MCF 10A (cell line): Measurements from ENCODE around the gene SLC9C1. TPM values are rescaled to one million over a fixed set of nuclear protein-coding genes. Genes with fewer than 3 reads are reported as not detected.
A peak's percentile ranks its signal among the peaks of the same experiment; 100 is the strongest.

Experiments used
- BruUV-seq: library from RNA; stranded (reverse); fragments of 400-500 nt; replicated peaks from 2 replicates; lab custom pipeline; 2021; lab: Mats Ljungman, UMichigan
- CTCF ChIA-PET: fragments of 300-600 bp; sonication (Branson Sonifier 250); formaldehyde crosslinking; extraction: SDS; loops from one replicate; lab custom pipeline; 2021; ENCODE audit warnings: antibody characterized with exemption, inconsistent platforms; lab: Yijun Ruan, JAX
- POLR2A ChIA-PET: fragments of 300-600, 350-650 bp; sonication (Branson Sonifier 250); formaldehyde crosslinking; extraction: SDS; loops from one replicate; lab custom pipeline; 2020; ENCODE audit warnings: antibody characterized with exemption, inconsistent platforms; lab: Yijun Ruan, JAX
- DNase-seq: peaks from one replicate; pipeline ENCODE4 v3.0.0-alpha.2; 2018; ENCODE audit not compliant: unreplicated experiment
- H3K27ac Mint-ChIP-seq: one replicate; pipeline ENCODE4 v1.8.0; 2022; ENCODE audit warnings: mild to moderate bottlenecking, low read depth, mixed read lengths; ENCODE audit not compliant: unreplicated experiment
- H3K27me3 Mint-ChIP-seq: one replicate; pipeline ENCODE4 v1.8.0; 2022; ENCODE audit warnings: mixed read lengths; ENCODE audit not compliant: insufficient read depth, unreplicated experiment
- H3K36me3 Mint-ChIP-seq: one replicate; pipeline ENCODE4 v1.8.0; 2022; ENCODE audit warnings: mild to moderate bottlenecking, moderate library complexity, mixed read lengths; ENCODE audit not compliant: insufficient read depth, unreplicated experiment
- H3K4me1 Mint-ChIP-seq: one replicate; pipeline ENCODE4 v1.8.0; 2022; ENCODE audit warnings: mixed read lengths; ENCODE audit not compliant: insufficient read depth, unreplicated experiment
- H3K4me3 Mint-ChIP-seq: one replicate; pipeline ENCODE4 v1.8.0; 2022; ENCODE audit warnings: mild to moderate bottlenecking, moderate library complexity, mixed read lengths; ENCODE audit not compliant: unreplicated experiment
- H3K9me3 Mint-ChIP-seq: one replicate; pipeline ENCODE4 v1.8.0; 2022; ENCODE audit warnings: mixed read lengths; ENCODE audit not compliant: unreplicated experiment
- intact Hi-C: fragments of 100-400 bp; cut with micrococcal nuclease; formaldehyde crosslinking; loops from 2 replicates; pipeline ENCODE4 v1.14.1; 2022
- total RNA-seq: library from RNA; stranded (reverse); gene quantifications from 2 replicates; pipeline ENCODE4 v1.2.3, GENCODE V29; 2022
- TF ChIP-seq, protein P1 (sequence below): fragments of 200-600 bp; IDR thresholded peaks from one replicate; pipeline ENCODE4 v1.8.0; 2022; ENCODE audit warnings: antibody characterized with exemption, mild to moderate bottlenecking; ENCODE audit not compliant: unreplicated experiment

The SLC9C1 gene
- total RNA-seq, 1 experiment from 2014 or later: not detected

DNA sequence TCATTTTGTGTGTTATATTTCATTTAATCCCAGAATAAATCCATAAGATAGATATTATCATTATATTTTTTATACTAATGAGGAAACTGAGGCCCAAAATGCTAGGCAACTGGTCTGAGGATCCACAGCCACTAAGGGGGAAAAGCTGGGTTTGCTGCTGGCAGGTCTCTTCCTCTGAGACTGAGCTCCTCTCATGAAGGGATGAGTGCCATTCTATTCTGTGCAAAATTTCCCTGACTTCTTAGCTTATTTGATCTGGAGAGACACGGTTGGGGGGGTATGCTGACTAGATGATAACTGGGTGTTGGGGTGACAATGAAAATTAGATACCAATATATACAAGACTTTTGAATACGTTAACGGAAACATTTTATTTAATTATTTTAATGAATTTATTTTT, 162.9 kb downstream of the SLC9C1 start:
- ChIA-PET POLR2A (interaction anchor here (0.5 to 0.9 kb wide), 2 partner anchors 11 to 162 kb away, joined by 3 read pairs; no protein-coding TSS in a partner anchor), CTCF (interaction anchor here (1.1 to 5.8 kb wide), 2 partner anchors 16 to 20 kb away, joined by 3 to 42 read pairs; no protein-coding TSS in a partner anchor)
- TF ChIP-seq, protein P1, sequence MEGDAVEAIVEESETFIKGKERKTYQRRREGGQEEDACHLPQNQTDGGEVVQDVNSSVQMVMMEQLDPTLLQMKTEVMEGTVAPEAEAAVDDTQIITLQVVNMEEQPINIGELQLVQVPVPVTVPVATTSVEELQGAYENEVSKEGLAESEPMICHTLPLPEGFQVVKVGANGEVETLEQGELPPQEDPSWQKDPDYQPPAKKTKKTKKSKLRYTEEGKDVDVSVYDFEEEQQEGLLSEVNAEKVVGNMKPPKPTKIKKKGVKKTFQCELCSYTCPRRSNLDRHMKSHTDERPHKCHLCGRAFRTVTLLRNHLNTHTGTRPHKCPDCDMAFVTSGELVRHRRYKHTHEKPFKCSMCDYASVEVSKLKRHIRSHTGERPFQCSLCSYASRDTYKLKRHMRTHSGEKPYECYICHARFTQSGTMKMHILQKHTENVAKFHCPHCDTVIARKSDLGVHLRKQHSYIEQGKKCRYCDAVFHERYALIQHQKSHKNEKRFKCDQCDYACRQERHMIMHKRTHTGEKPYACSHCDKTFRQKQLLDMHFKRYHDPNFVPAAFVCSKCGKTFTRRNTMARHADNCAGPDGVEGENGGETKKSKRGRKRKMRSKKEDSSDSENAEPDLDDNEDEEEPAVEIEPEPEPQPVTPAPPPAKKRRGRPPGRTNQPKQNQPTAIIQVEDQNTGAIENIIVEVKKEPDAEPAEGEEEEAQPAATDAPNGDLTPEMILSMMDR: no peak
- Mint-ChIP-seq H3K4me1 (peaks cover 45% of the 10 kb centered on the region), H3K9me3 (no peaks in the 10 kb centered on the region), H3K27me3 (no peaks in the 10 kb centered on the region), H3K36me3 (no peaks in the 10 kb centered on the region), H3K4me3 (no peak overlapping the region), H3K27ac (no peak overlapping the region)
- intact Hi-C loops: no loop called here
- DNase-seq: no peak
- no TSS peak for BruUV-seq

DNA sequence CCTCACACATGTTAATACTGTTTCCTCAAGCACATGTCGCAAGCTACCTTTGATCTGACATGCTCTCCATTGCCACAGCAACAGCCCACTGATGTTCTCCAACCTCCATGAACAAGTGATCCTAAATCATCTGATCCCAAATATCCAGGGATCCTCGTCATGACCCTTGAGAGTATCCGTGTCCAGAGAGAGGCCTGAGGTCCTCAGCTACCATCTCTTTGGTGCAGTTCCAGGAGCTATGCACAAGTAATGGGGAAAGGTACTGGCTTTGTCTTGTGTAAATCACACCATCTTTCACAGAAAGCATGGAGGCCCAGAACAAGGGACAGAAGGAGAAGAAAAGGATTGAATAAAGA, 163.4 kb downstream of the SLC9C1 start:
- Mint-ChIP-seq H3K4me3 (no peak overlapping the region), H3K4me1 (peaks cover 45% of the 10 kb centered on the region), H3K27me3 (no peaks in the 10 kb centered on the region), H3K9me3 (no peaks in the 10 kb centered on the region), H3K36me3 (no peaks in the 10 kb centered on the region), H3K27ac (no peak overlapping the region)
- DNase-seq: no peak
- TF ChIP-seq, protein P1: no peak
- ChIA-PET POLR2A (interaction anchor here (0.5 to 0.9 kb wide), 4 partner anchors 11 to 163 kb away, joined by 3 to 4 read pairs (median 3); no protein-coding TSS in a partner anchor), CTCF (interaction anchor here (1.1 to 5.8 kb wide), 2 partner anchors 16 to 20 kb away, joined by 3 to 42 read pairs; no protein-coding TSS in a partner anchor)
- no TSS peak for BruUV-seq
- intact Hi-C loops: no loop called here

DNA sequence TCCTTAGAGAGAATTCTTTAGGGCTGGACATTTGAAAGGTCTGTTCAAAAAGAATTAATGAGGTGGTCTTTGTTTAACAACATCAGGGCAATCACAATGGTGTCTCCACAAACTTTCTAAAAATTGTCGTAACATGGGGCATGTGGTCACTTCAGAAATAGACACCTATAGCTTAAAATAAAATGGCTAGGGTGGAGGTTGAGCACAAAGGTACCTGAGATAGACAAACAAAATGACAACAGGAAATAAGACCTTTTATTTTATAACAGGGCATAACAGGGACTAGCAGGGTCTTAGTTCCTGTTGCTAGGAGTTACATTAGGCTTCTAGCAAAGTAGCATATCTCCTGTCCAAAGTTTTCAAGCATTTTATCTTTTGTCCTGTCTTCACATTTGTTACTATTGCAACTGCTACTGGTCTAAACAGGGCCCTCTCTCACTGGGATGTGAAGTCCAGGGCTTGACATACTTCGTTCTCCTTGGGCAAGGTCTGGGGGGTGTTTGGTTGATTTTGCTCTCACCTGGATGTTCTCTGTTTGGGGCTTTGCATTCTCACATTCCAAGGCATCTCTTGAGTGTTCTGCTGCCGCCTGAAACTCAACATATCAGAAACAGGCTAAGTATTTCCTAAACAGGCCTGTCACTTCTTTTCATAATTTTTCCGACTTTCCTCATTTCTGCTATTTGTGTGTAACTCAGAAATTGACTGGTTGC, 163.9 kb downstream of the SLC9C1 start:
- TF ChIP-seq, protein P1: no peak
- ChIA-PET POLR2A (interaction anchor here (0.6 to 1.3 kb wide), 5 partner anchors 32 to 431 kb away, joined by 3 to 5 read pairs (median 4); no protein-coding TSS in a partner anchor), CTCF (interaction anchor here (1.1 to 5.8 kb wide), 2 partner anchors 15 to 19 kb away, joined by 3 to 42 read pairs; no protein-coding TSS in a partner anchor)
- Mint-ChIP-seq H3K9me3 (no peaks in the 10 kb centered on the region), H3K4me1 (peaks cover 43% of the 10 kb centered on the region), H3K36me3 (peaks cover 3% of the 10 kb centered on the region), H3K27ac (peak overlapping the region; percentile 97), H3K27me3 (no peaks in the 10 kb centered on the region), H3K4me3 (no peak overlapping the region)
- DNase-seq: no peak
- no TSS peak for BruUV-seq
- intact Hi-C loops: no loop called here
